GM21529 (cell line): ENCODE data around the gene DPP6.

ENCODE experiments used
- ATAC-seq: cut with Tn5 transposase; IDR thresholded peaks from one replicate; pipeline ENCODE4 v1.9.1; 2021; ENCODE audit not compliant: unreplicated experiment

The DPP6 gene

DNA sequence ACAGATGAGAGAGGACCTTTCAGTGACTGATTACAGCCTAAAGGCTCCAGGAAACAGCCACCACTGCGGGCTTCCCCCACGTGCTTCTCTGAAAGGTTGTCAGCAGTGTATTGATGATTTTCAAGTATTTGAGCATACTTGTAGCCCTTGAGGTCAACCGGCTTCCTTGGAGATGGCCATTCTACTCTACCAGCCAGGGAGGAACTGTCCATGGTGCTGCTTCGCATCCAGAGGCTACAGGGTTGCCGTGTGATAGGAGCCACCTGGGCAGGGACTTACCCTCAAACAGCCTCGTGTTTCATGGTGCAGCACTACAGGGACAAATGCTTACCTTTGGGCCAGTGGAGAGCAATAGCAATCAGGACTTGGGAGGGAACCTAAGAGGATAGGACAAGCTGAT, 179.5 kb downstream of the DPP6 start:
- ATAC-seq, result no peak

DNA sequence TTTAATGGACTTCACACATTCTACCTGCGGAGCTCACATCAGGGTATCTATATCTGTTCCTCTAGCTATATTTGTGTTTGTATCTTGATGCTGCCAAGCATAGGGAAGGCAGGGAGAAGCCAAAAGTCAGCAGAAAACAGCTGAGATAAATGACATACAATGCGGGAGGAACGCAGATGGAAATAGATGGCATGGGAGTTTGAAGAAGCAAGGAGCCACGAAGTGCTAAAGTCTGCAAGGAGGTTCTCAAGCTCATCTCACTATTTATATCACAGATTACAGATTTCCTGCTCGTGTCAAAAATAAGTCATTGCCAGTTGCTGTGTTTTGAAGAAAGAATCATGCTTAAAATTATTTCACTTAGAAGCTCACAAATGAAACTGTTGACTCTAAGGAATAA, 180.5 kb downstream of the DPP6 start:
- ATAC-seq, result no peak

- ATAC-seq, result no peak
Observed at GRCh38 chr7:154241988-154242387, 189.8 kb downstream of the DPP6 start.

- ATAC-seq, result no peak
Observed at GRCh38 chr7:154242709-154243108, 190.5 kb downstream of the DPP6 start.

DNA sequence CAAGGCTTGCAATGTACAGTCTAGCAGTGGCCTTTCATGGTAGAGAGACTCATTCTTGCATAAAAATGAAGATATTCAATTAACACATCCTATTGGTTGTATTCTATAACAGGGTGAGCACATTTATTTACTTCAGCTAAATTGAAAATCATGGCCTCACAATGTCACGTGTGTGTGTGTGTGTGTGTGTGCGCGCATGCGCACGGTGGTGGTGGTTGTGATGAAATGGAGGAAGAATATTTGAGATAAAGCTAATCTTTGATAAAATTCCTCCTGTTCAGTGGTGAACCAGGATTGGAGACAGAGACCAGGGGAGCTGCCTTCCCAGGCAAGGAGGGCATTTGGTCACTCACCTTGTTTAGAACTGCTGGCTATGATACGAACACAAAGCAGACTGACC, 199.8 kb downstream of the DPP6 start:
- ATAC-seq, result no peak

DNA sequence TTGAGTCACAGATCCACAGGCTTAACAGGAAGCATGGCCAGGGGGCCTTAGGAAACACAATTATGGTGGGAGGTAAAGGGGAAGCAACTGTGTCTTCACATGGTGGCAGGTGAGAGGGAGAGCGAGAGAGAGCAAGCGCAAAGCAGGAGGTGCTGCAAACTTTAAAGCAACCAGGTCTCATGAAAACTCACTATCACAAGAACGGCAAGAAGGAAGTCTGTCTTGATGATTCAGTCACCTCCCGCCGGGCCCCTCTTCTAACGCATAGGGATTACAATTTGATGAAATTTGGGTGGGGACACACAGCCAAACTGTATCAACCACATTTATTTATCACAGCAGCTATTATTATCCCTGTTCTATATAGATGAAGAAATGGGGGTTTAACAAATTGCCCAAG, 201.6 kb downstream of the DPP6 start:
- ATAC-seq, result no peak

DNA sequence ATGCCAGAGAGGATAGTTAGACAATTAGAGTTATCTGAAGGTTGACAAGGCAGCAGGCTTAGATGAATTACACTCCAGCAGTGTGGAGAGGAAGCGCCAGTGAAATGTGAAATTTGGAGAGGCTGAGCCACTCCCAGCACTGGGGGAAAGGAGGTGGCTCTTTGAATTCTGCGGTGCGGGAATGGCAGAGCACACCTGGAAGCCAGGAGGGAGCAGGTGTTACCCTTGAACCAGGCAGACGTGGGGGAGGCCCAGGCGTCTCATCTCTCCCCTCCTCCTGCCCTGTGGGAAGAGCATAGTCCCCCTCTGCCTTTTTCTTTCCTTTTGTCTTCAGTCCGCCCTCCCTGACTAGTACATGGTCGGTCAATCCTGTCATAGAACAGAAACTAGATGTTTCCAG, 203.1 kb downstream of the DPP6 start:
- no peak for ATAC-seq

DNA sequence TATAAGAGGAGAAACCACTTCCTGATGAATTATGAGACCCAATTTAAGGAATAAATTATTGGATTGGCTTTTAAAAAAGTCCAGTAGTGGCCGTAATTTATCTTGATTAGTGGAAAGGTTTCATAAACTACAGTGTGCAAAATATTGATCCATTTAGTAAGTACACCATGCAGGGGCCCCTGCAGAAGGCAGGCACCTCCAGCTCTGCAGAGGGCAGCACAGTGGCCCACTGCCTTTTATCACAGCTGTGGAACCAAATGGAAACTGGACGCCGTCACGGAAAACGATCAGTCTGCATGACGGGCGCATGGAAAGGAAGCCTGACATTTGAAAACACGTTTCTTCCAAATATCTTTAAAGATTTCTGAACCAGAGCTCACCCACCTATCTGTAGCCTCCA, 204.0 kb downstream of the DPP6 start:
- ATAC-seq, result no peak

DNA sequence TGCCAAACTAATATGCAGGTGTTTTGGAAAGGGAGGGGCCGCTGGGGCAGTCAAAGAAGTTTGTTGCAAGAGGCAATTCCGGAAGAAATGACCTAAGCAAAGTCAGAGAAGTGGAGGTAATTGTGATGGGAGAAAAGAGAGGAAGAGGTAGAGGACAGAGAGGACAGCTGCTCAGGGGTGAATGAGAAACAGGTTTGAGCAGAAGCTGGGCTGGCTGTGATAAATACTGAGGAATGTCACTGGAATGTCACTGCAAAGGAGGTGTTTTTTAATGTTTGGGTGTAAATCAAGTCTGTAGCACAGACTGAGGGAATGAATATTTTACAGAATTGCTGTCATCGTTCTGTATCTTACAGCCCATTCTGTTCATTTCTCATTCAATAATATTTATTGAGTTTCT, 207.2 kb downstream of the DPP6 start:
- ATAC-seq, result no peak

DNA sequence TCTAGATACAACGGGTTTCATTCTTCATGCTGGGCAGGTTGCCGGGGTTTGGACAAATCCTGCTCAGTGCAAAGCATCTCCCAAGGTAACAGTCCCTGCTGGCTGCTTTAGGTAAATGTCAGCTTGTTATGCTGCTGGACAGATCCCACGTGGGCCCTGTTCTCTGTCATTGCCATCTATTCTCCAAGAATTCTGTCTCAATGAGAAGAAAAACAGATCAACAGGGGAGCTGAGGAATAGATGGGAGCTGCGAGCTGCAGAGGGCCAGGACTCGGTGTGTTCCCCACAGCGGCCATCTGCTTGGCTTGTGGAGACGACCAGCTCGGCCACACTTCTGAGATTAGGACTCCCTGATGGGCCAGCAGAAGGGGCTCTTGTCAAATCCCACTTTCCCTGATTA, 235.2 kb downstream of the DPP6 start:
- ATAC-seq, result no peak

DNA sequence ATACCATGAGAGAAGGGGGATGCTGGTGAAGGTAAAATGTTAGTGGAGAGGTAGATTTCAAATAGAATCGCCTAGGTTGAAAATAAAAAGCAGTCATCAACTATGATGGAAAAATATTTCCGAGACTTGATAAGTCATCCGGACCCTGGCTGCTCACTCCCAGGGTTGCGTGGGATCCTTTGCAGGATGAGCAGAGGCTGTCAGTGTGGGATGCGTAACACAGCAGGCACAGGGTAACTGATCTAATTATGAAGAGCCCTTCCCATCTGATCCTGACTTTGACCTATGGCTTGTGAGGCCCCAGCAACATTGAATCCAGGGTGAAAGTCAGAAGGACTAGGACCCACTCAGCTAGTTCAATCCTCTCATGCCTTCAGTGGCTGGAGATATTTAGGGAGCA, 236.9 kb downstream of the DPP6 start:
- ATAC-seq, result no peak

- ATAC-seq, result no peak
Observed at GRCh38 chr7:154296443-154296842, 244.2 kb downstream of the DPP6 start.

DNA sequence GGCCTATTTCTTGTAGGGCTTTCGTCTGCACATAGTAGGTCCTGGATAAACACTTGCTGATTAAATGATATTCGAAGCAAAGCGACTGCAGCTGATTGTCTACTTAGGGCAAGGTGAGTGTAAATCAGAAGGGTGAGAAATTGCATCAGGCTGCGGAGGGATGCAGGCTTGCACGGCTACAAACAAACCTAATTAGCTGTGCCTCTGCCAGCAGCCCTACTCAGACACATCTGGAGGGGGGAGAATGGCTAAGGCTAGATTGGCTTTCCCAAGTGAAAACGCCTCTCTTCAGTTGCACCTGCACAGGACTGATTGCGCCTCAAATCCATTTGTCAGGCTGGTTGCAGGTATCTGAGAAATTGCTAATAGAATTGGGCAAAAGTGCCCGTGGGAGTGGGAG, 247.5 kb downstream of the DPP6 start:
- no peak for ATAC-seq

DNA sequence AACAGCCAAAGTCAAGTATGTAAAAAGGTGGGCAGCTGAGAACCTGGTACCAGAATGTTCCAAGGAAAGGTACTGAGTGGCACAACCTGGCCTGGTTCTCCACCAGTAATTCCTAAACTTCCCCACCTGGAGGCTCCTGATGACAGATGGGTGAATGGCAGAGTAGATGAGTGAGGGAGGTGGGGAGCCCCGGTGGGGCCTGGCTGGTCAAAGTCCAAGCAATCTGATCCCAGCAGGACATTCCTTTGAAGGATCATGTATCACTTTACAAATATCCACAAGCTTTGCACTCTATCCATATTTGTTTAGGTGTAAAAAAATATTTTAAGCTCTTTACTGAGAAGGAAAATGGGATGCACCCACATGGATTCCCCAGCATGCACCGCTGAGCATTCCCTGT, 250.2 kb downstream of the DPP6 start:
- ATAC-seq, result no peak

- ATAC-seq, result no peak
Observed at GRCh38 chr7:154304231-154304630, 252.0 kb downstream of the DPP6 start.

- ATAC-seq, result no peak
Observed at GRCh38 chr7:154304740-154305700, 252.8 kb downstream of the DPP6 start.

DNA sequence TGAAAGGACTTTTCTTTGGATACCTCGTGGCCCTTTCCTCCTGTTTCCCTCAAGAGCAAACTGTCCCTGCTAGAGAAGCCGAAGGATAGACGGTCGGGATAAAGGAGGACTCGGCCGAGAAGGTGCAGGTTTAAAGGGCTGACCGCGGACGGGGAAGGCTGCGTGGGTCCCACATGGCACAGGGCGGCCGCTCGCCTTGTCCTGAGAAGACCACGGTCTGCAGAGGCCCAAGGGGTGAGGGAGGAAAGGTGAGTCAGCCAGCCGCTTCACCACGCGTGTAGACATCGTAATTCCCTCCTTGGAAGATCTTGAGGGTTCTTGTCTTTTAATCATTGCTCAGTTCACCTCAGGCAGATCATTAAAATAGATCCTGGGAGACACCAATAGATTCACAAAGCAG, 253.8 kb downstream of the DPP6 start:
- ATAC-seq, result no peak

DNA sequence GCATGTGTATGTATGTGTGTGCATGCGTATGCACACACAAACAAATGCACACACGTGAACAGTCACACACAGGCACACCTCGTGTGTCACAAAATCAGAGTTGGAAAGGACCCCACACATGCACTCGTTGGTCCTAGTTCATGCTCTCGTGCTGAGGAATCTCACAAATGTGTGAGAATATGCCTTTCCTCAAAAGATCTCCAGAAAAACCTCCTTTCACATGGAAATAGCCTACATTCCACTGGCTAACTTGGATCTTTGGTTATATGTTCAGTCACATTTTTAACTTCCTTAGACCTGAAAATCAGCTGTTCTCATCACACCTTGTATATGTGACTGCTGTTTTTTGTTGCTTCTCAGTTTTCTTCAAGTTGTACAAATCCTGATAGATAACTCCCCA, 256.7 kb downstream of the DPP6 start:
- ATAC-seq, result no peak

GRCh38 chr7:154310114-154310513, 257.9 kb downstream of the DPP6 start:
- no peak for ATAC-seq

GRCh38 chr7:154324196-154324595, 272.0 kb downstream of the DPP6 start:
- ATAC-seq, result no peak

DNA sequence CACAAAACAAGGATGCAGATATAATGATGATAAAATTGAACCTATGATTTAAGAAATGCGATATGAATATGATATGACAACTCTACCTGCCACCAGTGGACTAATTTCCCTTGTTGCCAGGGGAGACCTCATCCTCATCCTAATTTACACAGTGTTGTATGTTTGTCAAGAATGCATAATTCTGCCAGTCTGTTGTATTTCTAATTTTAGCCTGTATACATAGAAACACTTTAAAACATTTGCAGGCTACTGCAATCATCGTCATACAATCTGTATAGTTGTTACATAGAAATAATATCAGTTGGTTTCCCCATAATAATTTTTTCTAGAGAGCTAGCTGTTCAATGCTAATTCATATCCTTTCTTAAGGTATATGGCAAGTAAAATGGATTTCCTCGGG, 274.2 kb downstream of the DPP6 start:
- ATAC-seq, result no peak

GRCh38 chr7:154330318-154330717, 278.1 kb downstream of the DPP6 start:
- ATAC-seq, result no peak
